ENCODE measurements around the gene CCDC146. TPM values are rescaled to one million over a fixed set of nuclear protein-coding genes. Genes with fewer than 3 reads are reported as not detected.
"Not testable (repeated sequence)": the region's sequence is repeated elsewhere in the genome, so short reads cannot be mapped to it uniquely, and the experiment has no call there.

CCDC146 gene
- total RNA-seq, 8 experiments from 2014 or later: 3.3 to 32.5 (median 7.7) TPM

GRCh38 chr7:77108362-77108761, 14.1 kb upstream of the CCDC146 start:
- H3K27ac ChIP-seq; H3K4me3 ChIP-seq; H3K4me1 ChIP-seq (replicated peaks in 1 of 2); in situ Hi-C loops (cut with MboI; ENCODE audit: low pct_unique_long_range_greater_than_20kb in 2 of 9, low sequenced_read_pairs in 9 of 9, unreplicated experiment in 9 of 9); ATAC-seq (replicated peaks in 6 of 8): not testable (repeated sequence)
- 100% methylated on average over 1 of the region's 1 CpG; no CpG with 5 or more reads in 8 of the 10 experiments for WGBS, 10 experiments

GRCh38 chr7:77112719-77113306, 9.6 kb upstream of the CCDC146 start:
- H3K4me3 ChIP-seq; H3K27ac ChIP-seq; H3K4me1 ChIP-seq (replicated peaks in 1 of 2); in situ Hi-C loops (cut with MboI; ENCODE audit: low pct_unique_long_range_greater_than_20kb in 2 of 9, low sequenced_read_pairs in 9 of 9, unreplicated experiment in 9 of 9): not testable (repeated sequence)
- WGBS, 10 experiments: 0 to 33% (median 14%) methylated on average over 1 of the region's 2 CpGs; no CpG with 5 or more reads in 2 of the 10 experiments
- peak in 1 of 8 experiments; percentile 31 for ATAC-seq (replicated peaks in 6 of 8)

GRCh38 chr7:77125486-77125885, 3.1 kb downstream of the CCDC146 start:
- no CpG with 5 or more reads among the region's 1 CpG for WGBS, 10 experiments
- H3K27ac ChIP-seq; H3K4me3 ChIP-seq; H3K4me1 ChIP-seq (replicated peaks in 1 of 2); ATAC-seq (replicated peaks in 6 of 8): not testable (repeated sequence)
- in situ Hi-C loops (cut with MboI; ENCODE audit: low pct_unique_long_range_greater_than_20kb in 2 of 9, low sequenced_read_pairs in 9 of 9, unreplicated experiment in 9 of 9): loop anchor here in 1 of 9 experiments (25.0 kb wide), 1 partner anchor 112 kb away; no protein-coding TSS in a partner anchor

DNA sequence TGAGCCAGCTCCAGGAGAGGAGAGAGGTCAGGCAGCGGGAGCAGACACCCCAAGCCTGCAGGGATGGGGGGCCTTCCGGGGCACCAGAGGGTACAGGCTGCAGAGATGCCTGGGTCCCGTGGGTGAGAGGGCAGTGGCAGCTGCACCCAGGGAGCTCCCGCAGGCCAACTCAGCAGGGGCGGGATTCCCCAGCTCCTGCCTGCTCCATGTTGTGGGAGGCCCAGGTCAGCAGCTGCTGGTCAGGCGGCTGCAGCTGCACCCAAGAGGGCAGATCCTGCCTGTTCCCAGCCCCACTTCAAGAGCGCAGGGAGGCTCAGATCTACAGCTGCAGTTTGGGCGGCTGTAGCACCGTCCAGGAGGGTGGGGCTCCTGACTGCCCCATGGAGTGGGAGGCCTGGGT, 4.6 kb downstream of the CCDC146 start:
- H3K4me1 ChIP-seq (replicated peaks in 1 of 2); H3K27ac ChIP-seq; H3K4me3 ChIP-seq: not testable (repeated sequence)
- 92% methylated on average over 2 of the region's 9 CpGs; no CpG with 5 or more reads in 9 of the 10 experiments for WGBS, 10 experiments
- ATAC-seq (replicated peaks in 6 of 8): peak in 4 of 8 experiments; percentile 10 to 55 (median 20)
- in situ Hi-C loops (cut with MboI; ENCODE audit: low pct_unique_long_range_greater_than_20kb in 2 of 9, low sequenced_read_pairs in 9 of 9, unreplicated experiment in 9 of 9): loop anchor here in 1 of 9 experiments (25.0 kb wide), 1 partner anchor 110 kb away; no protein-coding TSS in a partner anchor

GRCh38 chr7:77128582-77129410, 6.4 kb downstream of the CCDC146 start:
- H3K4me1 ChIP-seq (replicated peaks in 1 of 2); H3K4me3 ChIP-seq; H3K27ac ChIP-seq: not testable (repeated sequence)
- 34 to 100% (median 63%) methylated on average over 1 to 3 of the region's 7 CpGs; no CpG with 5 or more reads in 6 of the 10 experiments for WGBS, 10 experiments
- in situ Hi-C loops (cut with MboI; ENCODE audit: low pct_unique_long_range_greater_than_20kb in 2 of 9, low sequenced_read_pairs in 9 of 9, unreplicated experiment in 9 of 9): loop anchor here in 1 of 9 experiments (25.0 kb wide), 1 partner anchor 109 kb away; no protein-coding TSS in a partner anchor
- ATAC-seq (replicated peaks in 6 of 8): peak in 5 of 8 experiments; percentile 15 to 54 (median 25)

DNA sequence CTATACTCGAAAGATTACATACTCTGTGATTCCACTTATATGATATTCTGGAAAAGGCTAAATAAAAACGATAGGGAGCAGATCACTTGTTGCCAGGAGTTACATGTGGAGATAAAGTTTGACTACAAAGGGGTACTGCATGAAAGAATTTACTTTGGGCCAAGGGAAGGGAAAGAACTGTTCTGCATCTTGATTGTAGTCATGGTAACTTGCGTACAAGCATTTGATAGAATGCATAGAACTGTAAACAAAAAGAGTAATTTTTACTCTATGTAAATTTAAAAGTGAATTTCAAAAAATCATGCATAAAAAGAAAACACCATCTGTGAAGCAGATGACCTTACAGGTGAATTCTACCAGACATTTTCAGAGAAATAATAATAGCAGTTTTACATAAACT, 9.4 kb downstream of the CCDC146 start:
- H3K4me1 ChIP-seq (replicated peaks in 1 of 2); H3K4me3 ChIP-seq; H3K27ac ChIP-seq: not testable (repeated sequence)
- in situ Hi-C loops (cut with MboI; ENCODE audit: low pct_unique_long_range_greater_than_20kb in 2 of 9, low sequenced_read_pairs in 9 of 9, unreplicated experiment in 9 of 9): loop anchor here in 1 of 9 experiments (25.0 kb wide), 1 partner anchor 106 kb away; no protein-coding TSS in a partner anchor
- WGBS, 10 experiments: no CpG with 5 or more reads among the region's 3 CpGs
- peak in 1 of 8 experiments; percentile 62 for ATAC-seq (replicated peaks in 6 of 8)

- in situ Hi-C loops (cut with MboI; ENCODE audit: low pct_unique_long_range_greater_than_20kb in 2 of 9, low sequenced_read_pairs in 9 of 9, unreplicated experiment in 9 of 9): loop anchor here in 1 of 9 experiments (25.0 kb wide), 1 partner anchor 99 kb away; no protein-coding TSS in a partner anchor
- not testable (repeated sequence) for ATAC-seq (replicated peaks in 6 of 8)
- WGBS, 10 experiments: 39 to 85% (median 80%) methylated on average over 1 to 2 of the region's 2 CpGs; no CpG with 5 or more reads in 5 of the 10 experiments
These were observed 16.3 kb downstream of the CCDC146 start for GRCh38 chr7:77138668-77139067.

GRCh38 chr7:77140291-77140690, 17.9 kb downstream of the CCDC146 start:
- H3K4me3 ChIP-seq; H3K4me1 ChIP-seq (replicated peaks in 1 of 2); H3K27ac ChIP-seq; ATAC-seq (replicated peaks in 6 of 8): not testable (repeated sequence)
- in situ Hi-C loops (cut with MboI; ENCODE audit: low pct_unique_long_range_greater_than_20kb in 2 of 9, low sequenced_read_pairs in 9 of 9, unreplicated experiment in 9 of 9): loop anchor here in 1 of 9 experiments (25.0 kb wide), 1 partner anchor 97 kb away; no protein-coding TSS in a partner anchor
- WGBS, 10 experiments: no CpG with 5 or more reads among the region's 4 CpGs

More at GRCh38 chr7:77138668-77139067, 16.3 kb downstream of the CCDC146 start:
- H3K27ac ChIP-seq; H3K4me1 ChIP-seq (replicated peaks in 1 of 2); H3K4me3 ChIP-seq: not testable (repeated sequence)

DNA sequence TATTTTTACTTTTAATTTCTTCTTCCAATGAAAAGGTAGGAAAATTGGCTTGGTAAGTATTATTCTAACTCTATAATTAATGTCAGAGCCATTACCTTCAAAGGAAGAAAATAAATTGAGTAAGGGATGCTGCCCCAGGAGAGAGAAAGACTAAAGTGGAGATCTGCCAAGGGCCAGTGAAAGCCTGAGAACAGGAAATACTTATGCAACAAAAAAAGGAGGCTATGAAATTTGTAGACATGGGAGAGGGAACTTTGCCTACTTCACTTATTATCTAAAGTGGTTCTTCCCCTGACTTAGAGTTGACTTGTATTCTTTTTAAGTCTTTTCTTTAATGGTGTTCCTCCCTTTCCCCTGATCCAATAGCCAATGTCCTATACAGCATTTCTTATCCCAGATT, 29.8 kb downstream of the CCDC146 start:
- ATAC-seq (replicated peaks in 6 of 8); H3K4me1 ChIP-seq (replicated peaks in 1 of 2); H3K4me3 ChIP-seq; in situ Hi-C loops (cut with MboI; ENCODE audit: low pct_unique_long_range_greater_than_20kb in 2 of 9, low sequenced_read_pairs in 9 of 9, unreplicated experiment in 9 of 9); H3K27ac ChIP-seq: not testable (repeated sequence)

GRCh38 chr7:77154917-77155464, 32.6 kb downstream of the CCDC146 start:
- peak; percentile 25 to 98 (median 78) for ATAC-seq (replicated peaks in 6 of 8)
- H3K4me1 ChIP-seq (replicated peaks in 1 of 2); in situ Hi-C loops (cut with MboI; ENCODE audit: low pct_unique_long_range_greater_than_20kb in 2 of 9, low sequenced_read_pairs in 9 of 9, unreplicated experiment in 9 of 9); H3K4me3 ChIP-seq; H3K27ac ChIP-seq: not testable (repeated sequence)
- 100% methylated on average over 1 of the region's 3 CpGs; no CpG with 5 or more reads in 9 of the 10 experiments for WGBS, 10 experiments

- ATAC-seq (replicated peaks in 6 of 8): peak in 1 of 8 experiments; percentile 9
- H3K4me3 ChIP-seq; in situ Hi-C loops (cut with MboI; ENCODE audit: low pct_unique_long_range_greater_than_20kb in 2 of 9, low sequenced_read_pairs in 9 of 9, unreplicated experiment in 9 of 9): not testable (repeated sequence)
These were observed 33.4 kb downstream of the CCDC146 start for GRCh38 chr7:77155601-77156377.

DNA sequence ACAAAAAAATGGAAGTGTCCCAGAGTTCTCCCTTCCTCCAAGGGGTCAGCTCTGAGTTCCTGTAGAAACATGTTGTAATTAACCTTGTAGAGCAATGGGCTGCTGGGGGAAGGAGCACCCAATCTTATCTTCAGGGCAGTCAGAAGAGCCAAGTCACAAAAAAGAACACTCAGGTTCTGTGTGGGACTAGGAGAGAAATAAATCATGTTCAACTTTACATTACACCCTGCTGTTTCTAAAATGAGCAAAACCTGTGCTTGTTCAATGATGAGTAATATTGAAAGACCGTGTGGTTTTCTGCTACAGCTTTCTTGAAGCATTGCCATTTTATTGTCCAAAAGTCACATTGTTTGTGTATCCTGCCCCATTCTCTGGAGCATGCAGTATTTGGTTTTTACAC, 34.6 kb downstream of the CCDC146 start:
- H3K4me1 ChIP-seq (replicated peaks in 1 of 2); H3K27ac ChIP-seq; in situ Hi-C loops (cut with MboI; ENCODE audit: low pct_unique_long_range_greater_than_20kb in 2 of 9, low sequenced_read_pairs in 9 of 9, unreplicated experiment in 9 of 9); H3K4me3 ChIP-seq: not testable (repeated sequence)
- WGBS, 10 experiments: no CpG with 5 or more reads among the region's 1 CpG
- peak in 1 of 8 experiments; percentile 30 for ATAC-seq (replicated peaks in 6 of 8)

More at GRCh38 chr7:77155601-77156377, 33.4 kb downstream of the CCDC146 start:
- not testable (repeated sequence) for H3K27ac ChIP-seq; H3K4me1 ChIP-seq (replicated peaks in 1 of 2)
- 50 to 100% (median 81%) methylated on average over 1 to 2 of the region's 5 CpGs; no CpG with 5 or more reads in 2 of the 10 experiments for WGBS, 10 experiments

All from motor neuron (in vitro differentiated cells).